ENCODE measurements around the gene COX14.
"Not testable (repeated sequence)": the region's sequence is repeated elsewhere in the genome, so short reads cannot be mapped to it uniquely, and the experiment has no call there.

The COX14 gene

DNA sequence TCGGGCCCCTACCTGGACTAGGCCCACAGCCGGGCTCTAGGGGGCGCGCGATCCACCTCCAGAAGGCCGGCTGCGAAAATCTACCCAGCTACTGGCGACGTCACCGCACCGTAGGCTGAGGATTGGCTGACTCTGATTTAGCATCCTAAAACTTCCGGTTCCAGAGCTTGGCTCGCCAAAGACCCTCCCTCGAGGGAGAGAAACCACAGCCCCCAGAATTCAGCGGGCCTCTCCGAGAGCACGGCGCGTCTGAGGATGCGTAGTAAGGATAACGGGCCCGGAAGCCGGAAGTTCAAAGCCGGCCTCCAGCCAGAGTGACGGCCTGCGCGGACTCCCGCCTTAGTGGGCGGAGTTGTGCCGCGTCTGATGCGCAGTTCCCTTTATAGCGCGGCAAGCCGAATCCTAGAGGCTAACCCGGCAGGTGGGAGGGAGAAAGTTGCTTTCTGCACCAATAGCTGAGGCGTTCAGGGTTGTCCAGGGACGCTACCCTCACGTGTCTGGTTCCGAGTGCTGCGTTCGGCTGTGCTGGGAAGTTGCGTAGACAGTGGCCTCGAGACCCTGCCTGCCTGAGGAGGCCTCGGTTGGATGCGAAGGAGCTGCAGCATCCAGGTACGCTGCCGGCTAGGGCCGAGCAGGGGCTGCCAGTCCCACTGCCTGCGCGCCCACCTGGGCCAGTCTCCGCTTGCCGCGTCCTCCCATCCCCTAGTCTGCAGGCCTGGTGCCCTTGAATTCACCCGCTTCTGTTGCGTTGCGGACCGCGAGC lies at the start of gene COX14:
Gene COX14, plus strand, starts transcription at position 544 of the 763 bp plus-strand sequence. CDS start 7,808 bp downstream, outside the sequence.
- peak; percentile 99 for DNase-seq (ENCODE audit: low read depth)

DNA sequence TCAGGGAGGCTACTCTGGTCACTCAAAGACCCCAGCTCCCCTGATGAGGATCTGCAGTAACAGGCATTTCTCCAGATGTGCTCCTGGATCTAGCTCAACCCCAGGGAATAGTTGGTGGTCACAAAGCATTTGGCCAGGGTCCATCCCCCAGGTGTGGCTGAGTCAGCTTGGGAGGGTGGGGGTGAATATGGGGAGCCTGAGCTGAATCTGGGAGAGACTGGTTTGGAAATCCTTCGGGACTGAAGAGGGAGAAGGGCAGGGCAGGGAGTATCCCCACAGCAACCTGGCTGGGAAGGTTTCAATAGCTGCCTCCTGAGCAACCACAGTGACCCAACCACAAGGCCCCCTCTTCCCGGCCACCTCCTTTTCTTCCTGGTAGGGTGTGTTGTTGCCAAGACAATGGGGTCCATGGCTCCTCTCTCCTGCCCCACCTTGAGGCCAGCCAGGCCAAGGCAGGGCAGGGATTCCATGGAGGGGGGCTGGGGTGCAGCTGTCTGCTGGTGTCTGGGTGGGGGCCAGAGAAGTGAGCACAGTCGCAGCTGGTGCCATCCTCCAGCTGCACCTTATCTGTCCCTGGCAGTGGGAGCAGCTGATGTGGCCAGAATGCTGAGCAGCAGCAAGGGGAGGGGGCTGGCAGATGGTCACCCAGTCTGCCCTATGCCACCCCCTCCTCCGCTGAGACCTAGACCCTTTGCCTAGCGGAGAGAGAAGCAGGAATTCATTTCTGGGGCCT lies 49.1 kb upstream of the COX14 start:
- DNase-seq (ENCODE audit: low read depth): no peak

DNA sequence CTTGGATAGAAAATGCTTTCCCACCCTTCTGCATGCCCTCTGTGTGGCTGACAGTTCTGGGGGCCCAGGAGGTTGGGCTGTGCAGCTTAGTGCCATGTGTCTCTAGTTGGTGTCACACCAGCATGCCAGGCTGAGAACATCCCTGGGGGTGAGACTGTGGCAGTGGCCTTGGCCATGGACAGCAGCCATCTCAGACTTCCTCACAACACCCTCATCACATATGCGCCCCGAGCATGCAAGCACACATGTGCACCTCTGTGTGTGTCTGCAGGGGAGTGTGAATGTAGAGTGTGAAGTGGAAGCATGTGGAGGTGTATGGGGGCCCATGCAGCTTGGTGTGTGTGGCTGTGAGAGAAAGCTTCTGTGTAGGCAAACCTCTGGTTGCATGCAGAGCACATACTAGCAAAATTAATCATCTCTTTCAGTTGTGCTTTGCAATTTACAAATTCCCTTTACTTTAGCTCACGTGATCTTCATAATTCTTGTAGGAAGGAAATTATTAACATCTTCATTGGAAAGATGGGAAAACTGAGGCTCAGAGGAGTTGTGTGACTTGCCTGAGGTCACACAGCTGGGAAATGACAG lies 46.2 kb upstream of the COX14 start:
- no peak for DNase-seq (ENCODE audit: low read depth)

DNA sequence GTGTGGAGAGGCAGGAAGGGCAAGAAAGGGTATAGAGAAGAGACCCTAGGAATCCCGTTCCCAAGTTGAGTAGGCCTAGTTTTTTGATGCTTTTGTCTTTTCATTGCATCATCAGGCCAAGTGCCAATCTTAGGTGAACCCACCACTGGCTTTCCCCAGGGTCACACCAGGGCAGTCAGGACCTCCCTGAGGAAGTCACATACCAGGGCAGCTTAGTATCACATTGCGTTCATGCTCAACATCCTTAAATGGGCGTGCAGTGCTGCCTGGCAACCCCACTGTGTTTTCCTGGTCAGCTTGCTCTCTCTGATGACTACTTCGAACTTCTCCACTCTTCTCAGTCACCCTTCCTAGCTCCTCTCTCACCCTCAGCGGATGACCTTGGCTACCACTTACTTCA lies 45.6 kb upstream of the COX14 start:
- DNase-seq (ENCODE audit: low read depth): peak; percentile 83

DNA sequence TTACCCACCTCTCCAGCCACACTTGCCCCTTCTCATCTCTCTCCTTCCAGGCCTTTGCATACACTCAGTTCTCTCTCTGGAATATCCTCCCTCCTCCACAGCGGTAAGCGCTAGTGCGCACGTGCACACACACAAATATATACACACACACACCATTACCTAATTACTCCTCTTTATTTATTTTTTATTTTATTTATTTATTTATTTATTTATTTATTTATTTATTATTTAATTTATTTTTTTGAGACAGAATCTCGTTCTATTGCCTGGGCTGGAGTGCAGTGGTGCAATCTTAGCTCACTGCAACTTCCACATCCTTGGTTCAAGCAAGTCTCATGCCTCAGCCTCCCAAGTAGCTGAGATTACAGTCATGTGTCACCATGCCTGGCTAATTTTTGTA lies 43.0 kb upstream of the COX14 start:
- no peak for DNase-seq (ENCODE audit: low read depth)

DNA sequence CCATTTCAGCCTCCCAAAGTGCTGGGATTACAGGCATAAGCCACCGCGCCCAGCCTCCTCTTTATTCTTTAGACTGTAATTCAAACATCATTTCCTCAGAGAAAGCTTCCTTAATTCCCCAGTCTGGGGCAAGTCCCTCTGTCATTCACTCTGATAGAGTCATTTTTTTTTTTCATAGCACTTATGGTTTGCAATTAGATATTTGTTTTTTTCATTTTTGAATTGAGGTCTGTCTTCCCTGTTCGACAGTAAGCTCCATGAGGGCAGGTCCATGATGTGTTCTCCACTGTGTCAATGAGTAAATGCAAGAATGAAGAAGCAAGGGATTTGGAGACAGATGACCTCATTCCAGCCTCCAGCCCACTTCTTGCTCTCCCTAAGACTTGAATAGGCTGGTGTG lies 42.5 kb upstream of the COX14 start:
- DNase-seq (ENCODE audit: low read depth): no peak

DNA sequence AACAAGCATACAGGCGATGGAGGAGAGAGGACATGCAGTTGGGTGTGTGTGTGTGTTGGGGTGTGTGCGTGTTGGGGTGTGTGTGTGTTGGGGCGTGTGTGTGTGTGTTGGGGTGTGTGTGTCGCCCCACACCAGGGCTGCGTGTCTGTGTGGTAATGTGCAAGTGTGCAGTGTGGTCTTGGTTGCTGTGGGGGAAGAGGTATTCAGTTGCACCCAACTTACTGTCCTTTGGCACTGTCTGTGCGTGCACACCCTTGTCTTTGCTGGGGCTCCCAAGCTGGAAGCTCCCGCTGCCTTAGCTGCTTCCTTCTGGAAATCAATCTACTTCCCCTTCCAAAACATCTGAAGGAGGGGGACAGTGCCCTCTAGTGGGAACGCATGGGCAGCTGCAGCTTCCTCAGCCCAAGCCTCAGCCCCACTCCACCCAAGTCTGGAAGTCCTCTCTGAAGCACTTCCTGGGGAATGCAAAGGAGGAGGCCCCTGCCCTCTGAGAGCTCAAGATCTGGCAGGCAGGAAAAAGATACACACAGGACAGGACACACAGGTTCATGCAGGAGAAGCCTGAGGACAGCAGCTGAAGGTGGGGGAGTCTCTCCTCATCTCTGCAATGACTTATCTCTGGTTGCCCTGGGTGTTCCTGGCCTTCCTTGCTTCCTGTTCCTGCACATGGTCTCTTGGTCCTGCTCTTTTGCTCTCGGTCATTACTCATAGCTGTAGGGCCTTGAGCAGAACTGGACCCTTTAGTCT lies 41.5 kb upstream of the COX14 start:
- peak; percentile 68 for DNase-seq (ENCODE audit: low read depth)

DNA sequence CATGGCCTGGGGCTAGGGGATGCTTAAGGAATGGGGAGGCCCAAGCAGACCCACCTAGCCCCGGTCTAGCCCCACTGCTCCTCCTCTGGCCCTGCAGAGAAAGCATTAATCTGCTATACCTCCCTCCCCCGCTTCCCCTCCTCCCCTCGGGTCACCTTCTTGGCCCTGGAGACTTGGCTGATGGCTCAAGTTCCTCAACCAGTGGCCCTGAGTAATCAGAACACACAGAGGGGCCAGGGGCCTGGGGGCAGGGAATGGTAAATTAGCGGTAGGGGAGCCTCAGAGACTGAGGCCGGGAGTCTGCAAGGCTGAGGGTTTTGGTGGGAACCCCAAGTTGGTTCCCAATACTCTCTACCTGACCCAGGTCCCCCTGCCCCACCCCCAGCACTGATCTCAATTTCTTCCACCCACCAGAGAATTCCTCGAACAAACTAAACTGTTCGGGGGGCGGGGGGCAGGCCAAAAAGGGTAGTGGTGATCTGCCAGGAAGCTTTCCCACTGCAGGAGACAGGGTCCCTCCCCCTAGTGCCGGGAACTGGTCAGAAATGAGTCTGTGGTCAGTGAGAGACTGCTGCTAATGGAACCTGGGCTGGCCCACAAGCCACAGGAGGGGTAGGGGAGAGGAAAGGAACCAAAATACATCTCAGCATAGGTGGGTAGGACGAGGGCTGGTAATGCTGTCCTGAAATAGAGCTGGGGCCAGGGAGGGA lies 39.7 kb upstream of the COX14 start:
- DNase-seq (ENCODE audit: low read depth): no peak

DNA sequence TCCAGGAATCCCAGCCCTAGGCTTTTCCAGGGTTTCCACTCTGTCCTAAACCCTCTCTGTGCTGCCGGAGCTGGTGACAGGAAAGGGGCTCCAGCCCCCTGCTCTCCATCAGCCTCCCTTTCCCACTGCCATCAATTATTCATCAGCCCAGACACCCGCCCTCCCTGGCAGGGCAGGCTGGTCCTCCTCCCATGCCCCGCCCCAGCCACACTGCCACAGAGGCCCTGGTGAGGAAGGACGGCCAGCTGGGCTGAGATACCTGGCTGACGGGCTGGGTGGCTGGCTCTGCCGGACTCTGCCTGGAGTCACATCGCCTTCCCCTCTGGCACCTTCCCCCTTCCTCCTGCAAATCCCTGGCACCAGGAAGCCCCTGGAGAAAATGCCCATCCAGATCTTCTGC lies 38.8 kb upstream of the COX14 start:
- no peak for DNase-seq (ENCODE audit: low read depth)

DNA sequence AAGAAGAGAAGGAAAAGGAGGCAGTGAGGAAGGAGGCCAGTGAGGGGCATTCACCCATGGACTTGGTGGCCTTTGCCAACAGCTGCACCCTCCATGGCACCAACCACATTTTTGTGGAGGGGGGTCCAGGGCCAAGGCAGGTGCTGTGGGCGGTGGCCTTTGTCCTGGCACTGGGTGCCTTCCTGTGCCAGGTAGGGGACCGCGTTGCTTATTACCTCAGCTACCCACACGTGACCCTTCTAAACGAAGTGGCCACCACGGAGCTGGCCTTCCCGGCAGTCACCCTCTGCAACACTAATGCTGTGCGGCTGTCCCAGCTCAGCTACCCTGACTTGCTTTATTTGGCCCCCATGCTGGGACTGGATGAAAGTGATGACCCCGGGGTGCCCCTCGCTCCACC lies 38.3 kb upstream of the COX14 start:
- no peak for DNase-seq (ENCODE audit: low read depth)

DNA sequence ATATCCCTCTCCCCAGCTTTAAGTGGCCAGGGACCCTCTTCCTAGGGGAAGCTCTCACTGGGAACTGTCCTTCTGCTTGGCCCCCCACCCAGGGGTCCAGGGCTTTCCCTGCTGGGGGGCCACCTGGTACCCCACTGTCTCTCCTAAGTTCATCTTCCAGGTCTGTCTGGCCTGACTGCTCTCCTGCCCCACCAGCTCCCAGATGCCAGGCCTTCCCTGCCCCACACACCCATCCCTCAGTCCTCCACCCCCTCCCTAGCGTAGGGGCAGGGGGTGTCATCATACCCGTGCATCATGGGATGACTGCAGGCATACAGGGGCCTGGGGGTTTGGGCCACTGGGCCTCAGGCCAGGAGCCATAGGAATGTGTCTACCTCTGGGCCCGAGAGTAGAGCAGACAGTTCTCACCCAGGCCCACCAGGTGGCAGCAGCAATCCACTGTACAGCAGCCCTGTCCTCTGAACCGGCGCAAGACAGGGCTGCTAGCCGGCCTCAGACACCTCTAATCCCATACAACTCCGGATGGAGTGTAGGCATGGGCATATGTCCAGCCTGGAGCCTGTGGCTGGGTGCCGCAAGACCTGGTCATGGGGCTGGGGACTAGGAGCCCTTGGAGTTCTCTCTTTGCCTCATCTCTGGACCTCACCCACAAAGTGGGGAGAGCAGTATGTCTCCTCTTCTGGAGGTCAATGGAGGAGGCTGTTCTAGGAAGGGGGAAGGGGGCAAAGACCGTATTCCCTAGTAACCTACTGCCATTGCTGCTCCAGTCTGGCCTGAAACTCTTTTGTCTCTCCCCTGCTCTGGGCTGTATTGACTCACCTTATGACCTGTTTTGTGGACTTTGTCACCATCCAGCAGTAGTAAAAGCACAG lies 36.9 kb upstream of the COX14 start:
- DNase-seq (ENCODE audit: low read depth): peak; percentile 65

DNA sequence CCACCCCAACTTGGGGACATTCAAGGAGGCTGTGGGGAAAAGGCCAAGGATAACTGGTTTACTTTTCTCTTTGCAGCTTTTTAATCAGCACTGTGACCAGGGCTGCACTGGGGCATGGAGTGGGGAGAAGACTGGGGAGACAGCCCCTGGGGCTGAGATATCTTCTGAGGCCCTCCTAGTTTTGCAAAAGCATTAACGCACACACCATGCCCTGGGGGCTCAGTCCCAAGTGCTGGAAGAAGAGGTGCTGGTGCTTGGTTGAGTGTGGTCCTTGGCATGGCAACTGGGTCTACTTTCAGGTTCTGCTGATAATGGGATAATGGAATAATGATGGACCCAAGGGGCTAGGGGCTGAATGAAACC lies 36.2 kb upstream of the COX14 start:
- DNase-seq (ENCODE audit: low read depth): no peak

DNA sequence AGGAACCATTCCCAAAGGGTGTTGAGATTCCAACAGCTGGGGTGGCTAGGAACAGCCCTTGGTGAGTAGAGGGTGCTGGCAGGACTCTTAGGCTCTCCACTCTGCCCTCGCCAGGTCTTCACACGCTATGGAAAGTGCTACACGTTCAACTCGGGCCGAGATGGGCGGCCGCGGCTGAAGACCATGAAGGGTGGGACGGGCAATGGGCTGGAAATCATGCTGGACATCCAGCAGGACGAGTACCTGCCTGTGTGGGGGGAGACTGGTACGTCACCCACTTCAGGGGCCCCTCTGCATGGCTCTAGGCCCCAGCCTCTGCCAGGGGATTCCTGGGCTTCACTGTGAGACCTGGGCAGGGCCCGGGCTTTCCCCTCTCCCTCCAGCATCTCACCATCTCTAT lies 34.9 kb upstream of the COX14 start:
- no peak for DNase-seq (ENCODE audit: low read depth)

DNA sequence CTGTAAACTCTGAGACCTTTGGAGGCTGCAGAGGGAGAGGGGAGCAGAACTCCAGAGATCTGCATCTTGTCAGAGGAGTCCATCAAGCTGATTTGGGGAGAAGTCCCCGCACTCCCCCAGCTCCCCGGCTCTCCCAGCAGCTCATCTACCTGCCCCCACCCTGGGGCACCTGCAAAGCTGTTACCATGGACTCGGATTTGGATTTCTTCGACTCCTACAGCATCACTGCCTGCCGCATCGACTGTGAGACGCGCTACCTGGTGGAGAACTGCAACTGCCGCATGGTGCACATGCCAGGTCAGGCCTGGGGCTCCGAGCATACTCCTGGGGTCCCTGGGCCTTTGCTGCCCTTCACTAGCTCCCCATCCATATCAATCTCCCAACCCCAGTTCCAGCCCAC lies 33.8 kb upstream of the COX14 start:
- DNase-seq (ENCODE audit: low read depth): no peak

DNA sequence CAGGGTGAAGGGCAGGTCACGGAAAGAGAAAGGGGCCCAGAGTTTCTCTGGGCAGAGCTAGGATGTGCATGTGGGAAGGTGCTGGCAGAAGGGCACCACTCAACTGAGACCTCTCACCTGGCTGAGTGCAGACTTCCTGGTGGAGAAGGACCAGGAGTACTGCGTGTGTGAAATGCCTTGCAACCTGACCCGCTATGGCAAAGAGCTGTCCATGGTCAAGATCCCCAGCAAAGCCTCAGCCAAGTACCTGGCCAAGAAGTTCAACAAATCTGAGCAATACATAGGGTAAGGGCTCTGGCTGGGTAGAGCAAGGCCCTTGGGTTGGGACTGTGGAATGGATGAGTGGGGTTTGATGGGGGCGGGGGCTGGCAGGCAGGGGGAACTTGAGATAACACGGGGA lies 32.3 kb upstream of the COX14 start:
- no peak for DNase-seq (ENCODE audit: low read depth)

DNA sequence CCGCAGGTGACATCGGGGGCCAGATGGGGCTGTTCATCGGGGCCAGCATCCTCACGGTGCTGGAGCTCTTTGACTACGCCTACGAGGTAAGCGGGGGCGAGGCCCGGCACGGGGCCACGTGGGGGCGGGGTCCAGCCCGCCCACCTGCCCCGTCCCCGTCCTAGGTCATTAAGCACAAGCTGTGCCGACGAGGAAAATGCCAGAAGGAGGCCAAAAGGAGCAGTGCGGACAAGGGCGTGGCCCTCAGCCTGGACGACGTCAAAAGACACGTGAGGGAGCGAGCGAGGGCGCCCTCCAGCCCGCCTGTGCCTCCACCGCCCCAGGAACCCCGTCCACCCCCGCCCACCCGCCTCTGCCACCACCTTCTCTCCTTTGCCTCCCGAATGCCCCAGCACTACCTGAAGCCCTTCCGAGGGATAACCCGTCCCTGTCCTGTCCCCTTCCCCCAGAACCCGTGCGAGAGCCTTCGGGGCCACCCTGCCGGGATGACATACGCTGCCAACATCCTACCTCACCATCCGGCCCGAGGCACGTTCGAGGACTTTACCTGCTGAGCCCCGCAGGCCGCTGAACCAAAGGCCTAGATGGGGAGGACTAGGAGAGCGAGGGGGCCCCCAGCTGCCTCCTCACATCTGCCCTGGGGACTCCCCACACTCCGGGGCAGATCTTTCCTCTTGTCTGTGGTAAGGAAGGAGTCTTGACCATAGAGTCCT lies 30.8 kb upstream of the COX14 start:
- DNase-seq (ENCODE audit: low read depth): no peak

DNA sequence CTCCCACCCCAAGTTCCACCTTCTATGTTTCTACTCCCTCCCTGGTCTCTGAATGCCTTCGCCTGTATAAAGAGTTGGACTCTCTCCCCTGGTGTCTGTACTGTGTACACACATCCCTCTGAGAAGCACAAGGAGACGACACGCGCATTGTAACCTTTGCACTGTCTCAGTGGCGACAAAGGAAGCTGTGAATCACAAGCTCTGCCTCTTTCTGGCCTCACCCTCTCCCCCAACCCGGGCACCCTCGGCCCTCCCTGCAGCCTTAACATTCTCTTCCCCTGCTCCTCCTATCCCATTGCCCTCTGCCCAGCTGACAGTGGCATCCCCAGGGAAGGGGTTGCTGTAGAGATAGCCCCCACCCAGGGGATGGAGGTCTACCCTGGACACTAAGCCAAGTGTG lies 29.4 kb upstream of the COX14 start:
- no peak for DNase-seq (ENCODE audit: low read depth)

DNA sequence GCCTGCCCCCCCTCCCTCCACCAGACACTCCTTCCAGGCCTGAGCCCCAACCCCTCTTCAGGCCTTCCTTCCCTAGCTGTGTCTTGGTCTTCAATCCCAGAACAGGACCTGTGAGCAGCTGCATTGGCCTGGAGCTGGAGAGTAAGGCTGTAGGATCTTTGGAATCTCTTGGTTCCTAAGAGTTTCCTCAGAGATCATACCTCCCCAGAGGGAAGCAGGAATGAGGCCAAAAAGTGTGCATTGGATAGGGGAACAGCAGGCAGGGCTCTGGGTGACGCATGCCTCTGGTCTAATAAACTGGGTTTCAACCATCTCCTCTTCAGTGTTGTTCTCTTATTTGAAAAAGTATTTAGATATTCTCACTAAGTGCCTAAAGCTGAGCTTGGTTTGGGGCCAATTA lies 28.7 kb upstream of the COX14 start:
- DNase-seq (ENCODE audit: low read depth): no peak

DNA sequence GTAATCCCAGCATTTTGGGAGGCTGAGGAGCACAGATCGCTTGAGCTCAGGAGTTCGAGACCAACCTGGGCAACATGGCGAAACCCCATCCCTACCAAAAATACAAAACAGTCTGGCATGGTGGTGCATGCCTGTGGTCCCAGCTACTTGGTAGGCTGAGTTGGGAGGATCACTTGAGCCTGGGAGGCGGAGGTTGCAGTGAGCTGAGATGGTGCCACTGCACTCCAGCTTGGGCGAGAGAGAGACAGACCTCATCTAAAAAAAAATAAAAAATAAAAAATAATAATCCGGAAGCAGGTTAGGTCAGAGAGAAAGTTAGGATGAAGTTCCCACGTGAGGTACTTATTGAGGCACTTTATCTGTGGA lies 27.6 kb upstream of the COX14 start:
- not testable (repeated sequence) for DNase-seq (ENCODE audit: low read depth)
